Testis (tissue), 3 donors: Measurements from ENCODE around the gene MAP4K4. TPM values are rescaled to one million over a fixed set of nuclear protein-coding genes. Genes with fewer than 3 reads are reported as not detected.

Experiments
- DNase-seq: peaks from one replicate; pipeline ENCODE4 v3.0.0-alpha.2; 2019
- H3K27ac ChIP-seq, 2 donors: fragments of 200-600 bp; sonication (generic); one replicate each; pipeline ENCODE4 v1.5.1; 2019
- H3K27me3 ChIP-seq: fragments of 200-600 bp; sonication (generic); one replicate; pipeline ENCODE4 v1.5.1; 2019
- H3K36me3 ChIP-seq: fragments of 200-600 bp; sonication (generic); one replicate; pipeline ENCODE4 v1.5.1; 2017; ENCODE audit warnings: low read depth; ENCODE audit errors: missing control alignments
- H3K4me1 ChIP-seq: fragments of 200-600 bp; sonication (generic); one replicate; pipeline ENCODE4 v1.5.1; 2019
- H3K4me3 ChIP-seq, 2 donors: fragments of 200-600 bp; sonication (generic); one replicate each; pipeline ENCODE4 v1.5.1; 2017 to 2019
- H3K9me3 ChIP-seq: fragments of 200-600 bp; sonication (generic); one replicate; pipeline ENCODE4 v1.5.1; 2017
- POLR2A ChIP-seq: fragments of 450-650 bp; IDR thresholded peaks from one replicate; pipeline ENCODE4 v1.6.1; 2017; ENCODE audit warnings: antibody characterized with exemption, mild to moderate bottlenecking, moderate library complexity
- WGBS, 2 donors: methylation state at CpG; one replicate each; pipeline ENCODE4 v1.1.5; 2018; 5-methylcytosine and 5-hydroxymethylcytosine counted together
- intact Hi-C: fragments of 100-400 bp; cut with DNase I; formaldehyde crosslinking; loops from one replicate; pipeline ENCODE4 v1.15.1; 2023; ENCODE audit warnings: low total_unique reads
- polyA plus RNA-seq: library from polyadenylated mRNA; stranded (reverse); fragments of 350-450 nt; fragmentation: Illumina TruSeq; extraction: RNeasy Lipid Tissue Mini Kit (QIAGEN cat#74804); gene quantifications from one replicate; pipeline ENCODE4 v1.2.3, GENCODE V29; 2014; ENCODE audit warnings: low read depth, low replicate concordance; ENCODE audit not compliant: insufficient read depth
- total RNA-seq, 2 donors: library from RNA; depleted of rRNA; stranded (reverse); fragments of >200 nt; gene quantifications; one replicate each; pipeline ENCODE4 v1.2.3, GENCODE V29; 2016
- TF ChIP-seq, protein P1 (sequence below), 3 experiments: fragments of 450-650 bp in 2 of 3; fragments of 200-600 bp in 1 of 3; sonication (generic) in 1 of 3; IDR thresholded peaks; one replicate each; pipeline ENCODE4 v1.5.1; 2016 to 2019; ENCODE audit warnings: antibody characterized with exemption in 3 of 3, mild to moderate bottlenecking in 2 of 3, moderate library complexity in 1 of 3

Gene MAP4K4
- total and polyA plus RNA-seq, 3 donors from 2014 or later, result 88.2 to 194 (median 174) TPM

DNA sequence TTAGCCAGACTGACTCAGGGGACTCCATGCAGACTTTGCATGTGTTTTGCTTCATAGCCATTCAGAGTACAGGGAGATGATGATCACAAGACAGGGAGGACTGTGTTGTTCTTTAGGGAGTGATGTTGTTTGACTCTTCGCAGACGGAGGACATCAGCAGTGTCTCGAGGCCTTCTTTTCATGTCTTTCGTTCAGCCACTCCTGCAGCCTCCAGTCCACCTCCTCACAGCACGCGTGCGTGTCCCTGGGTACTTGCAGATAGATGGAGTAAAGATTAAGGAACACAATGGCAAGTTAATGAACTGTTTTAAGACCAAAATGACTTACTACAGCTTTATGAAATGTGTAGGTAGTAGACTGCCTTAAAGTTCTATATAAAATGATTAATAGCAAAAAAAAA, 114.7 kb downstream of the MAP4K4 start:
- Histone ChIP-seq H3K27me3 (no peaks in the 10 kb centered on the region), H3K36me3 (no peaks in the 10 kb centered on the region), H3K9me3 (no peaks in the 10 kb centered on the region), H3K27ac (no peak overlapping the region), H3K4me1 (peaks cover 22% of the 10 kb centered on the region), H3K4me3 (no peak overlapping the region)
- WGBS, 2 donors, result 75 to 78% methylated on average over 7 of the region's 7 CpGs
- no peak for DNase-seq
- intact Hi-C loops, result no loop called here
- no peak for TF ChIP-seq POLR2A
- TF ChIP-seq, protein P1, sequence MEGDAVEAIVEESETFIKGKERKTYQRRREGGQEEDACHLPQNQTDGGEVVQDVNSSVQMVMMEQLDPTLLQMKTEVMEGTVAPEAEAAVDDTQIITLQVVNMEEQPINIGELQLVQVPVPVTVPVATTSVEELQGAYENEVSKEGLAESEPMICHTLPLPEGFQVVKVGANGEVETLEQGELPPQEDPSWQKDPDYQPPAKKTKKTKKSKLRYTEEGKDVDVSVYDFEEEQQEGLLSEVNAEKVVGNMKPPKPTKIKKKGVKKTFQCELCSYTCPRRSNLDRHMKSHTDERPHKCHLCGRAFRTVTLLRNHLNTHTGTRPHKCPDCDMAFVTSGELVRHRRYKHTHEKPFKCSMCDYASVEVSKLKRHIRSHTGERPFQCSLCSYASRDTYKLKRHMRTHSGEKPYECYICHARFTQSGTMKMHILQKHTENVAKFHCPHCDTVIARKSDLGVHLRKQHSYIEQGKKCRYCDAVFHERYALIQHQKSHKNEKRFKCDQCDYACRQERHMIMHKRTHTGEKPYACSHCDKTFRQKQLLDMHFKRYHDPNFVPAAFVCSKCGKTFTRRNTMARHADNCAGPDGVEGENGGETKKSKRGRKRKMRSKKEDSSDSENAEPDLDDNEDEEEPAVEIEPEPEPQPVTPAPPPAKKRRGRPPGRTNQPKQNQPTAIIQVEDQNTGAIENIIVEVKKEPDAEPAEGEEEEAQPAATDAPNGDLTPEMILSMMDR (IDR thresholded peaks at IDR 0.05), result no peak

DNA sequence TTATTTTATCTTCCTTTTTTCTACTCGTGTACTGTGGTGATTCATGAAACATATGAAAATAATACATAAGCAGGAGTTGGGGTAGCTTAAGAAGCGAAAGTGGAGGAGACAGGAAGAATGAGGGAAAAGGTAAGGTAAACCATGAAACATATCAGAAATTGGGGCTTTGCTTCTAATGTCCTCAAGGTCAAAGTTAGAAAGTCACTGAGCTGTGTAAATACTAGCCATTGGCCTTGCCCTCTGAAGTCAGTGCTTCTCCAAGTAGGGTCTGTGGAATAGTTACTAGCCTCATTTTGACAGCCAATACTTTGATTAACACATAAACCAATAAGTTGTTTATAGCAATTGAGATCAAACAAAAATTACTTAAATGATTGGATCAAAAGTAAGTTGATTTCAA, 117.2 kb downstream of the MAP4K4 start:
- no peaks in the 10 kb centered on the region for H3K9me3 ChIP-seq
- H3K36me3 ChIP-seq, result no peaks in the 10 kb centered on the region
- no peak overlapping the region for H3K4me3 ChIP-seq
- no peaks in the 10 kb centered on the region for H3K27me3 ChIP-seq
- no peak for DNase-seq
- H3K27ac ChIP-seq, result no peak overlapping the region
- TF ChIP-seq, protein P1 (IDR thresholded peaks at IDR 0.05), result no peak
- intact Hi-C loops, result no loop called here
- peaks cover 14% of the 10 kb centered on the region for H3K4me1 ChIP-seq
- WGBS, 2 donors, result 84 to 85% methylated on average over 2 of the region's 2 CpGs

DNA sequence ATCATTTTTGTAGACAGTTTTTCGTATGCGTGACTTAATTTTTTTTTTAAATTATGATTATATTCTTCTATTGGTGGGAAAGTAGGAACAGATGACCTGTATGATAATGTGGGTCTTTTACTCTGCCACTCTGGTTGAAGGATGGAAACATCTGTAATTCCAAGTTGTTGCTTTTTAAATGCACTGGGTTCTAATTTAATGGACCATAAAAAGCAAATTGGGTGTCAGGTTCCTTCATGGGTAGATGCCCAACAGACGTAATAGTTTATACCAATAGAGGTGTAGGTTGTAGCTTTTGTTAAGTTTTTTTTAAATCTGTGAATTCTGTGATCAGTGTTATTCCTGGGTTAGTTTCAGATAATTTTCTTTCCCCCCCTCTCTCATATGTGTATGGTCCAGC, 117.6 kb downstream of the MAP4K4 start:
- TF ChIP-seq, protein P1 (IDR thresholded peaks at IDR 0.05), result no peak
- TF ChIP-seq POLR2A, result no peak
- H3K4me3 ChIP-seq, result no peak overlapping the region
- H3K4me1 ChIP-seq, result peaks cover 14% of the 10 kb centered on the region
- no peak for DNase-seq
- no peaks in the 10 kb centered on the region for H3K27me3 ChIP-seq
- no peaks in the 10 kb centered on the region for H3K36me3 ChIP-seq
- WGBS, 2 donors, result 88 to 96% methylated on average over 3 of the region's 3 CpGs
- H3K27ac ChIP-seq, result no peak overlapping the region
- H3K9me3 ChIP-seq, result no peaks in the 10 kb centered on the region
- intact Hi-C loops, result no loop called here

DNA sequence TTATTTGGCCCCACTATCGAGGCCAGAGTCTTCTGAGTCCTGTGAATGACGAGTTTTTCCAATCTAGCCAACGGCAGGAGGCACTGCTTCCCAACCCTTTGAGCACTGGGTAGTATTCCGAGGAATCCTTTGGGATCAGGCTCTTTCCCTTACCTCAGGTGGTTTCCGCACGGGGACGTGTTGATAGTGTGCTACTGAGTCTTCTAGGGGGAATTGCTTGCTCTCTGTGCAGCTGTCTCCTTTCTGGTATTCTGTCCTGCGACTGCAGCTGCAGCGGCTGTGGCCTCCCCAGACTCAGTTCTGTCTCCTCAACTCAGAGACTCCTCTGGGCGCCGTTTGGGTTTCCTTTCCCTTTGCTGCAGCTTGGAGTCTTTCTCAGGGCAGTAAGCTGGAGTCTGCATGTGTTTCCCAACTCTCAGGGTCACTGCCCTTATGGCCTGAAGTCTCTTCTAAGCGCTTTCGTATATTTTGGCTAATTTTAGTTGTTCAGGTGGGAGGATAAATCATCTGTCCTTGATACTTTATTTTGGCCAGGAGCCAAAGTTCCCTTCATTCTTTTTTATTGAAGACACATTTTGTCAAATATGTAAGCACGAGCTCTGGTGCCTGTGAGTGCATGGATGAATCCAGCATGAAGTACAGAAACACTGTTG, 118.4 kb downstream of the MAP4K4 start:
- TF ChIP-seq POLR2A, result no peak
- TF ChIP-seq, protein P1 (IDR thresholded peaks at IDR 0.05), result no peak
- H3K27ac ChIP-seq, result no peak overlapping the region

DNA sequence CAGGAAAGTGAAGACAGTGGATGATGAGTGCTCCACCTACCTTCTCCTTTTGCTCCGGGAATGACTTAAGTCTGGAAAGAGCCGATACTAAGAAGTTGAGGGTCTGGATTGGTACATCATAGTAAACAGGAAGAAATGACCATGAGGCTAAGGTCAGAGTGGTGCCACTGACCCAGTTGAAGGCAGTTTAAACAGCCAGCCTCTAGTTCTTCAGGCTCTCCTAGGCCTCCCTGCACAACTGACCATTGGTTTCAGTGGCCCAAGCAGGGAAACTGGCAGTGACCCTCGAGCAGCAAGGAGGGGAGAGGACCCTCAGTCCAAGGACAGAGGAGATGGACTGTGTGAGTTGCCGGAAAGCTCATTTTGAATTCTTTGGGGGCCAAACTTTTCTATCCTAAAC, 119.1 kb downstream of the MAP4K4 start:
- Histone ChIP-seq H3K9me3 (no peaks in the 10 kb centered on the region), H3K36me3 (no peaks in the 10 kb centered on the region), H3K27me3 (no peaks in the 10 kb centered on the region), H3K27ac (peak overlapping the region in 1 of 2 donors; percentile 28), H3K4me1 (peaks cover 14% of the 10 kb centered on the region), H3K4me3 (no peak overlapping the region)
- intact Hi-C loops, result no loop called here
- DNase-seq, result no peak
- WGBS, 2 donors, result 69 to 87% methylated on average over 4 of the region's 4 CpGs
- TF ChIP-seq POLR2A, result no peak
- TF ChIP-seq, protein P1 (IDR thresholded peaks at IDR 0.05), result no peak

More for the DNA sequence above, 118.4 kb downstream of the MAP4K4 start:
- Histone ChIP-seq H3K4me1 (peaks cover 14% of the 10 kb centered on the region), H3K36me3 (no peaks in the 10 kb centered on the region), H3K27me3 (no peaks in the 10 kb centered on the region), H3K9me3 (no peaks in the 10 kb centered on the region), H3K4me3 (no peak overlapping the region)
- 54 to 55% methylated on average over 14 of the region's 14 CpGs for WGBS, 2 donors
- intact Hi-C loops, result no loop called here
- DNase-seq, result no peak
